ENCODE measurements around the gene HDAC9. TPM values are rescaled to one million over a fixed set of nuclear protein-coding genes. Genes with fewer than 3 reads are reported as not detected.

HDAC9 gene
- total RNA-seq, 1 experiment from 2014 or later: 4.3 TPM

- Histone ChIP-seq H3K27me3 (ENCODE audit: insufficient read depth, low read length) (no peaks in the 10 kb centered on the region), H3K9ac (ENCODE audit: low read length) (no peak overlapping the region), H2AFZ (ENCODE audit: low read depth, low read length, poor library complexity, severe bottlenecking) (no peak overlapping the region), H3K36me3 (ENCODE audit: control insufficient read depth in 1 of 2, insufficient read depth in 2 of 2, low read length in 2 of 2) (no peaks in the 10 kb centered on the region), H3K4me1 (ENCODE audit: control insufficient read depth in 1 of 2, insufficient read depth in 2 of 2, low read length in 2 of 2) (no peaks in the 10 kb centered on the region), H3K4me3 (replicated peaks in 1 of 2; ENCODE audit: low read depth in 1 of 2, low read length in 2 of 2) (no peak overlapping the region), H3K27ac (ENCODE audit: low read depth, low read length) (no peak overlapping the region), H3K79me2 (ENCODE audit: insufficient read depth, low read length) (no peaks in the 10 kb centered on the region), H3K9me2 (ENCODE audit: insufficient read depth) (no peaks in the 10 kb centered on the region), H3K9me3 (ENCODE audit: control insufficient read depth in 1 of 2, insufficient read depth in 1 of 2, low read depth in 1 of 2, low read length in 2 of 2) (no peaks in the 10 kb centered on the region), H4K20me1 (ENCODE audit: insufficient read depth) (no peaks in the 10 kb centered on the region), H3K4me2 (ENCODE audit: low read length) (no peak overlapping the region)
- TF ChIP-seq TCF7L2 (IDR thresholded peaks at IDR 0.05; ENCODE audit: borderline replicate concordance, extremely low read depth, insufficient read depth, insufficient read length): no peak
- no peak for TF ChIP-seq EGR1 (IDR thresholded peaks at IDR 0.05; ENCODE audit: low read depth)
- TF ChIP-seq CTCF (IDR thresholded peaks at IDR 0.05 in 2 of 3, conservative IDR thresholded peaks at IDR 0.05 in 1 of 3; ENCODE audit: borderline replicate concordance in 1 of 3, insufficient read depth in 1 of 3, low read depth in 2 of 3, low read length in 2 of 3): no peak
- TF ChIP-seq CBX3 (IDR thresholded peaks at IDR 0.05; ENCODE audit: low read depth): no peak
- no peak for TF ChIP-seq REST (IDR thresholded peaks at IDR 0.05; ENCODE audit: low read depth)
- no peak for TF ChIP-seq EZH2phosphoT487 (IDR thresholded peaks at IDR 0.05; ENCODE audit: borderline replicate concordance)
- no peak for TF ChIP-seq ZNF274 (IDR thresholded peaks at IDR 0.05; ENCODE audit: low read depth, low read length)
- no peak for TF ChIP-seq ATF3 (IDR thresholded peaks at IDR 0.05)
- no peak for TF ChIP-seq CEBPB (IDR thresholded peaks at IDR 0.05; ENCODE audit: low read depth)
- no peak for TF ChIP-seq SIN3A (IDR thresholded peaks at IDR 0.05; ENCODE audit: low read depth)
- TF ChIP-seq ELF1 (IDR thresholded peaks at IDR 0.05; ENCODE audit: borderline replicate concordance, low read depth): no peak
- no peak for TF ChIP-seq ZBTB33 (IDR thresholded peaks at IDR 0.05; ENCODE audit: extremely low read depth, insufficient replicate concordance, low read length)
- TF ChIP-seq SRF (IDR thresholded peaks at IDR 0.05; ENCODE audit: low read depth): no peak
- TF ChIP-seq JUND (IDR thresholded peaks at IDR 0.05): no peak
- no peak for TF ChIP-seq POLR2AphosphoS5 (IDR thresholded peaks at IDR 0.05; ENCODE audit: low read depth, low read length)
- no peak for TF ChIP-seq ZFX (IDR thresholded peaks at IDR 0.05)
- no peak for TF ChIP-seq EZH2 (IDR thresholded peaks at IDR 0.05)
- no peak for TF ChIP-seq RAD21 (IDR thresholded peaks at IDR 0.05; ENCODE audit: low read depth)
- no peak for TF ChIP-seq FOSL1 (IDR thresholded peaks at IDR 0.05; ENCODE audit: low read depth)
- no peak for TF ChIP-seq POLR2A (IDR thresholded peaks at IDR 0.05; ENCODE audit: borderline replicate concordance, extremely low read depth, insufficient read depth, insufficient read length)
- ChIA-PET RAD21 (ENCODE audit: low non-redundant PET in 1 of 2, low total read pairs in 2 of 2, uncharacterized antibody in 2 of 2, unreplicated experiment in 2 of 2) (no interaction called here), POLR2A (no interaction called here), CTCF (no interaction called here)
- intact Hi-C loops (cut with micrococcal nuclease): no loop called here
- ATAC-seq (no peak), DNase-seq (ENCODE audit: low read depth, low spot score) (no peak)
- BruUV-seq (replicated peaks): no TSS peak
Measured at GRCh38 chr7:18647582-18647981, 152.0 kb downstream of the HDAC9 start.
